Measurements from ENCODE around the gene CAMK2N1. TPM values are rescaled to one million over a fixed set of nuclear protein-coding genes. Genes with fewer than 3 reads are reported as not detected.

CAMK2N1 gene
- total RNA-seq, 1 donor from 2014 or later = 120 TPM

DNA sequence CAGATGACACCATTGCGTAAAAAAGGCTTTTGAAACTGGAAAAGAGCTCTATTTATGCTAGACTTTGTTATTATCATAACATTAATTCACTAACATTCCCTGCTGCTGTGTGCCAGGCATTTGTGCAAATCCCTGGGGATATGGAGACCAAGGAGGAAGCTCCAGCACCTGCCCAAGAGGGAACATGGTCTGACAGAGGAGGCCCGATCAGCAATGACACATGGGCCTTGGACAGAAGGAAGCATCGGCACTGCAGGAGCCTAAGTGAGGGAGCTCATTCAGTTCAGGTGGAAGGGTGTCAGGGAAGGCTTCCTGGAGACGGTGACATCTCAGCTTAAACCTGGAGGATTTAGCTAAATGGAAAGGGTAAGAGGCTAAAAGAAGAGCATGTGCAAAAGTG is 13.9 kb downstream of the CAMK2N1 start:
- no peaks in the 10 kb centered on the region for H3K36me3 Mint-ChIP-seq (ENCODE audit: unreplicated experiment)
- TF ChIP-seq, protein P1, sequence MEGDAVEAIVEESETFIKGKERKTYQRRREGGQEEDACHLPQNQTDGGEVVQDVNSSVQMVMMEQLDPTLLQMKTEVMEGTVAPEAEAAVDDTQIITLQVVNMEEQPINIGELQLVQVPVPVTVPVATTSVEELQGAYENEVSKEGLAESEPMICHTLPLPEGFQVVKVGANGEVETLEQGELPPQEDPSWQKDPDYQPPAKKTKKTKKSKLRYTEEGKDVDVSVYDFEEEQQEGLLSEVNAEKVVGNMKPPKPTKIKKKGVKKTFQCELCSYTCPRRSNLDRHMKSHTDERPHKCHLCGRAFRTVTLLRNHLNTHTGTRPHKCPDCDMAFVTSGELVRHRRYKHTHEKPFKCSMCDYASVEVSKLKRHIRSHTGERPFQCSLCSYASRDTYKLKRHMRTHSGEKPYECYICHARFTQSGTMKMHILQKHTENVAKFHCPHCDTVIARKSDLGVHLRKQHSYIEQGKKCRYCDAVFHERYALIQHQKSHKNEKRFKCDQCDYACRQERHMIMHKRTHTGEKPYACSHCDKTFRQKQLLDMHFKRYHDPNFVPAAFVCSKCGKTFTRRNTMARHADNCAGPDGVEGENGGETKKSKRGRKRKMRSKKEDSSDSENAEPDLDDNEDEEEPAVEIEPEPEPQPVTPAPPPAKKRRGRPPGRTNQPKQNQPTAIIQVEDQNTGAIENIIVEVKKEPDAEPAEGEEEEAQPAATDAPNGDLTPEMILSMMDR (IDR thresholded peaks at IDR 0.05; ENCODE audit: partially characterized antibody, unreplicated experiment) = no peak
- H3K27ac Mint-ChIP-seq (ENCODE audit: unreplicated experiment) = no peak overlapping the region
- H3K27me3 Mint-ChIP-seq (ENCODE audit: unreplicated experiment) = peaks cover 1% of the 10 kb centered on the region
- DNase-seq = no peak
- H3K4me1 Mint-ChIP-seq (ENCODE audit: low read depth, unreplicated experiment) = peaks cover 16% of the 10 kb centered on the region
- H3K4me3 Mint-ChIP-seq (ENCODE audit: unreplicated experiment) = no peak overlapping the region
- peaks cover 5% of the 10 kb centered on the region for H3K9me3 Mint-ChIP-seq (ENCODE audit: unreplicated experiment)

DNA sequence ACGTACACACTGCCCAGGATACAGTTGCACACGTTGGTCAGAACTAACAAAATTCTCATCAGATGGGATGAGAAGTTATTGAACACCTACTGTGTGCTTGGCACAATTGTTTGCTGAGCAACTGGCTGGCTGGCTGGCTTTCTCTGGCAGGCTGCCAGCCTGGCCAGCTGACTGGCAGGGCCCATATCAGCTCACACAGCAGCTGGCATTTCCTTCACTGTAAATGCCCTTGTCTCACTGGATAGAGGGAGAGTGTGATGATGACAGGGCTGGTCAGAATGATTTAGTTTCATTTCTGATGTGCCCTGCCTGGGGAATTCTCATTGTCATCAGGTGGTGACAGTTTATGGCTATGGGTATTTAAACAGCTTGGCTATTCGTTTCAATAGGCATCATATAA is 15.8 kb downstream of the CAMK2N1 start:
- H3K9me3 Mint-ChIP-seq (ENCODE audit: unreplicated experiment) = peaks cover 5% of the 10 kb centered on the region
- no peak overlapping the region for H3K27ac Mint-ChIP-seq (ENCODE audit: unreplicated experiment)
- peaks cover 13% of the 10 kb centered on the region for H3K4me1 Mint-ChIP-seq (ENCODE audit: low read depth, unreplicated experiment)
- H3K36me3 Mint-ChIP-seq (ENCODE audit: unreplicated experiment) = no peaks in the 10 kb centered on the region
- no peak overlapping the region for H3K4me3 Mint-ChIP-seq (ENCODE audit: unreplicated experiment)
- TF ChIP-seq, protein P1 (IDR thresholded peaks at IDR 0.05; ENCODE audit: partially characterized antibody, unreplicated experiment) = no peak
- H3K27me3 Mint-ChIP-seq (ENCODE audit: unreplicated experiment) = peaks cover 5% of the 10 kb centered on the region
- no peak for DNase-seq

DNA sequence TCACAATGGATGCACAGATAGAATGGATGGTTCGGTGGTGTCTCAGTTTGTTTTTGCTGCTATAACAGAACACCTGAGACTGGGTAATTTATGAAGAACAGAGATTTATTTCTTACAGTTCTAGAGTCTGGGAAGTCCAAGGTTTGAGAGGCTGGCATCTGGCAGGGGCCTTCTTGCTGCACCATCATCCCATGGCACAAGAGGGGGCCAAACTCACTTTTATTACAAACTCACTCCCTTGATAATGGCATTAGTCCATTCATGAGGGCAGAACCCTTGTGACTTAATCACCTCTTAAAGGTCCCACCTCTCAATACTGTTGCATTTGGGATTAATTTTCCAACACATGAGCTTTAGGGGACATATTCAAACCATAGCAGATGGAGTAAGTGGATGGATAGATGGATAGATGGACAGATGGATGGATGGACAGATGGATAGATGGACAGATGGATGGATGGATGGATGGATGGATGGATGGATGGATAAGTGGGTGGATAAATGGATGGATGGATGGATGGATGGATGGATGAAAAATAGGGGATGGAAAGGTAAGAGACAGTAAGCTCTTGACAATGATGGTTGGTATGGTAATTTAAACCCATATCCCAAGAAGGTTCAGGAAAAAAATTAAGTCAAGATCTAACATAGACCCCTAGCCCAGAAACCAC is 16.5 kb downstream of the CAMK2N1 start:
- Mint-ChIP-seq H3K9me3 (ENCODE audit: unreplicated experiment) (peaks cover 5% of the 10 kb centered on the region), H3K4me1 (ENCODE audit: low read depth, unreplicated experiment) (peaks cover 9% of the 10 kb centered on the region), H3K4me3 (ENCODE audit: unreplicated experiment) (no peak overlapping the region), H3K36me3 (ENCODE audit: unreplicated experiment) (no peaks in the 10 kb centered on the region), H3K27me3 (ENCODE audit: unreplicated experiment) (peaks cover 5% of the 10 kb centered on the region), H3K27ac (ENCODE audit: unreplicated experiment) (no peak overlapping the region)
- TF ChIP-seq, protein P1 (IDR thresholded peaks at IDR 0.05; ENCODE audit: partially characterized antibody, unreplicated experiment) = no peak
- DNase-seq = no peak

DNA sequence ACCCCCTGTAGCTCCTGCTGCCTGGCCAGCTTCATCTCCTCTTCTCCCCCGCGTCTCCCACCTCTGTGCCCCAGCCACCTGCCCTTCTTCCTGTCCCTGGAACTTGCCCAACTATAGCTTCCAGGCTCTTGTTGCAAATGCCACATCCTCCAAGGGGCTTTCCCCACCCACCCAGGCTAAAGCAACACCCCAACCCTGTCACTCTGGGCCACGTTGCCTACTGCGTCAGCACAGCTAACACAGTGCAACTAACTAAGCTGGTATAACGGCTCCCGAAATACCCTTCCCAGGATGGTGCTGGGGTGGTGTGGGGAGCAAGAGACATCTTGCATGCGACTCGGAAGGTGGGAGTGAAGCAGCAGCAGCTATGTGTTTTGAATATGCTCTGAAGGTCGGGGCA is 19.7 kb downstream of the CAMK2N1 start:
- Mint-ChIP-seq H3K27me3 (ENCODE audit: unreplicated experiment) (peaks cover 6% of the 10 kb centered on the region), H3K27ac (ENCODE audit: unreplicated experiment) (no peak overlapping the region), H3K4me3 (ENCODE audit: unreplicated experiment) (no peak overlapping the region), H3K4me1 (ENCODE audit: low read depth, unreplicated experiment) (peaks cover 6% of the 10 kb centered on the region), H3K9me3 (ENCODE audit: unreplicated experiment) (no peaks in the 10 kb centered on the region), H3K36me3 (ENCODE audit: unreplicated experiment) (no peaks in the 10 kb centered on the region)
- DNase-seq = no peak
- TF ChIP-seq, protein P1 (IDR thresholded peaks at IDR 0.05; ENCODE audit: partially characterized antibody, unreplicated experiment) = no peak

DNA sequence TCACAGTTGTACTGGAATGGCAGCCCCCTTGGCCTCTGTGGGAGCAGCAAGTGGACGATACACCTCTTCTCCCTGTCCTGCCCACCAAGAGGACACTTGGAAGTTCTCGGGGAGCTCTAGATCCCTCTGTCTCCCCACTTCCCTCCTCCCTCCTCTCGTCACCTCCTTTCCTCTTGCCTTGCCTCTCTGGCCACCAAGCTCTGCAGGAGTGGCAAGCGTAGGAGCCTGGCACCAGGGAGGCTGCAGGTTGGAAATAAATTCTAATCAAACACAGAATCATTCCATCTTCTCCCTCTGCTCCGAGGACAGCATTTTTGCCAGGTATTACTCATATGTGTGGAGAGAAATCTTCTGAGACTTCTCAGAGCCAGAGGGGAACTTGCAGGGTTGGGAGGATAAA is 20.8 kb downstream of the CAMK2N1 start:
- H3K4me1 Mint-ChIP-seq (ENCODE audit: low read depth, unreplicated experiment) = peaks cover 6% of the 10 kb centered on the region
- no peaks in the 10 kb centered on the region for H3K9me3 Mint-ChIP-seq (ENCODE audit: unreplicated experiment)
- DNase-seq = no peak
- no peak overlapping the region for H3K27ac Mint-ChIP-seq (ENCODE audit: unreplicated experiment)
- TF ChIP-seq, protein P1 (IDR thresholded peaks at IDR 0.05; ENCODE audit: partially characterized antibody, unreplicated experiment) = no peak
- no peak overlapping the region for H3K4me3 Mint-ChIP-seq (ENCODE audit: unreplicated experiment)
- peaks cover 6% of the 10 kb centered on the region for H3K27me3 Mint-ChIP-seq (ENCODE audit: unreplicated experiment)
- peaks cover under 1% of the 10 kb centered on the region for H3K36me3 Mint-ChIP-seq (ENCODE audit: unreplicated experiment)
